Gastroesophageal sphincter (tissue), 4 donors: ENCODE data around the gene SLC22A12. TPM values are rescaled to one million over a fixed set of nuclear protein-coding genes. Genes with fewer than 3 reads are reported as not detected.

Experiments used
- ATAC-seq: fragments of 150-250 bp; one replicate; pipeline ENCODE4 v1.9.1; 2016; ENCODE audit warnings: mild to moderate bottlenecking, moderate library complexity
- H3K27ac ChIP-seq, 4 donors: fragments of 200-600 bp; sonication (generic) in 3 of 4; 1 replicate in 3 of 4; 2 replicates in 1 of 4; pipeline ENCODE4 v1.5.1; 2016 to 2019
- H3K27me3 ChIP-seq: fragments of 200-600 bp; sonication (generic); one replicate; pipeline ENCODE4 v1.5.1; 2019
- H3K36me3 ChIP-seq, 2 donors: fragments of 200-600 bp; sonication (generic); one replicate each; pipeline ENCODE4 v1.5.1; 2019; ENCODE audit warnings: control low read depth in 1 of 2
- H3K4me1 ChIP-seq, 3 donors: fragments of 200-600 bp; sonication (generic); 1 replicate in 2 of 3; 2 replicates in 1 of 3; pipeline ENCODE4 v1.5.1; 2016 to 2019; ENCODE audit warnings: control low read depth in 2 of 3
- H3K4me3 ChIP-seq, 2 donors: fragments of 200-600 bp; sonication (generic); one replicate each; pipeline ENCODE4 v1.5.1; 2019; ENCODE audit warnings: mild to moderate bottlenecking in 1 of 2, moderate library complexity in 1 of 2
- H3K9me3 ChIP-seq, 3 donors: fragments of 200-600 bp; sonication (generic); one replicate each; pipeline ENCODE4 v1.5.1; 2017 to 2019; ENCODE audit warnings: control low read depth in 2 of 3
- EP300 ChIP-seq: sonication (generic); formaldehyde crosslinking; IDR thresholded peaks from one replicate; pipeline ENCODE4 v1.6.1; 2017; ENCODE audit warnings: antibody characterized with exemption, mild to moderate bottlenecking
- POLR2A ChIP-seq, 2 donors: fragments of 450-650 bp; IDR thresholded peaks; one replicate each; pipeline ENCODE4 v1.6.1; 2017; ENCODE audit warnings: antibody characterized with exemption in 2 of 2, mild to moderate bottlenecking in 2 of 2, moderate library complexity in 1 of 2
- POLR2AphosphoS5 ChIP-seq: sonication (generic); formaldehyde crosslinking; IDR thresholded peaks from one replicate; pipeline ENCODE4 v1.6.1; 2017; ENCODE audit warnings: antibody characterized with exemption
- WGBS, 2 donors: methylation state at CpG; one replicate each; pipeline ENCODE4 v1.1.5; 2018; ENCODE audit warnings: low coverage in 1 of 2; 5-methylcytosine and 5-hydroxymethylcytosine counted together
- total RNA-seq, 4 donors: library from RNA; depleted of rRNA; stranded (reverse); fragments of >200 nt; gene quantifications; one replicate each; pipeline ENCODE4 v1.1.0, GENCODE V29; 2016
- TF ChIP-seq, protein P1 (sequence below), 4 experiments: fragments of 200-600 bp in 2 of 4; fragments of 450-650 bp in 2 of 4; sonication (generic) in 1 of 4; IDR thresholded peaks; one replicate each; pipeline ENCODE4 v1.5.1; 2017 to 2019; ENCODE audit warnings: antibody characterized with exemption in 4 of 4, mild to moderate bottlenecking in 2 of 4, moderate library complexity in 2 of 4

SLC22A12 gene
- not detected for total RNA-seq

- WGBS, 2 donors = 77% methylated on average over 8 of the region's 14 CpGs; no CpG with 5 or more reads in 1 of the 2 donors
- H3K4me3 ChIP-seq = no peak within 1 kb of the TSS
- H3K36me3 ChIP-seq = no peaks in the 10 kb centered on the region
- no peak within 1 kb of the TSS for H3K27ac ChIP-seq
- no peaks in the 10 kb centered on the region for H3K4me1 ChIP-seq
- ATAC-seq = no peak
- peaks cover 0 to 26% (median 0%) of the 10 kb centered on the region in 3 donors for H3K9me3 ChIP-seq
- H3K27me3 ChIP-seq = no peaks in the 10 kb centered on the region
- TF ChIP-seq, protein P1, sequence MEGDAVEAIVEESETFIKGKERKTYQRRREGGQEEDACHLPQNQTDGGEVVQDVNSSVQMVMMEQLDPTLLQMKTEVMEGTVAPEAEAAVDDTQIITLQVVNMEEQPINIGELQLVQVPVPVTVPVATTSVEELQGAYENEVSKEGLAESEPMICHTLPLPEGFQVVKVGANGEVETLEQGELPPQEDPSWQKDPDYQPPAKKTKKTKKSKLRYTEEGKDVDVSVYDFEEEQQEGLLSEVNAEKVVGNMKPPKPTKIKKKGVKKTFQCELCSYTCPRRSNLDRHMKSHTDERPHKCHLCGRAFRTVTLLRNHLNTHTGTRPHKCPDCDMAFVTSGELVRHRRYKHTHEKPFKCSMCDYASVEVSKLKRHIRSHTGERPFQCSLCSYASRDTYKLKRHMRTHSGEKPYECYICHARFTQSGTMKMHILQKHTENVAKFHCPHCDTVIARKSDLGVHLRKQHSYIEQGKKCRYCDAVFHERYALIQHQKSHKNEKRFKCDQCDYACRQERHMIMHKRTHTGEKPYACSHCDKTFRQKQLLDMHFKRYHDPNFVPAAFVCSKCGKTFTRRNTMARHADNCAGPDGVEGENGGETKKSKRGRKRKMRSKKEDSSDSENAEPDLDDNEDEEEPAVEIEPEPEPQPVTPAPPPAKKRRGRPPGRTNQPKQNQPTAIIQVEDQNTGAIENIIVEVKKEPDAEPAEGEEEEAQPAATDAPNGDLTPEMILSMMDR (IDR thresholded peaks at IDR 0.05) = no peak
- no peak for TF ChIP-seq POLR2AphosphoS5
Observed at GRCh38 chr11:64590763-64591221, at the start of gene SLC22A12. Gene SLC22A12 (plus strand): TSS chr11:64591220. CDS start chr11:64591557, 337 bp downstream.

- Histone ChIP-seq H3K27me3 (peaks cover 19% of the 10 kb centered on the region), H3K4me1 (peaks cover 0 to 8% (median 0%) of the 10 kb centered on the region in 3 donors), H3K9me3 (no peaks in the 10 kb centered on the region), H3K4me3 (no peak overlapping the region), H3K36me3 (no peaks in the 10 kb centered on the region), H3K27ac (no peak overlapping the region)
- no peak for ATAC-seq
- TF ChIP-seq, protein P1 (IDR thresholded peaks at IDR 0.05) = no peak
- TF ChIP-seq POLR2A (IDR thresholded peaks at IDR 0.05) = no peak
- no peak for TF ChIP-seq POLR2AphosphoS5
- no peak for TF ChIP-seq EP300
- WGBS, 2 donors = 75 to 87% methylated on average over 9 to 23 of the region's 35 CpGs
Observed at GRCh38 chr11:64542172-64543125, 48.6 kb upstream of the SLC22A12 start.

DNA sequence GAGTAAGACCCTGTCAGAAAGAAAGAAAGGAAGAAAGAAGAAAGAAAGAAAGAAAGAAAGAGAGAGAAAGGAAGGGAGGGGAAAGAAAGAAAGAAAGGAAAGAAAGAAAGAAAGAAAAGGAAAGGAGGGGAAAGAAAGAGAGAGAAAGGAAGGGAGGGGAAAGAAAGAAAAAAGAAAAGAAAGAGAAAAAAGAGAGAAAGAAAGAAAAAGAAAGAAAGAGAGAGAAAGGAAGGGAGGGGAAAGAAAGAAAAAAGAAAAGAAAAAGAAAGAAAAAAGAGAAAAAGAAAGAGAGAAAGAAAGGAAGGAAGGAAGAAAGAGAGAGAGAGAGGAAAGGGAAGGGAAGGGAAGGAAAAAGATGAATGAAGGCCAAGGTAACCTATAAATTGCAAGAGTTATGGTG, 47.2 kb upstream of the SLC22A12 start:
- TF ChIP-seq POLR2AphosphoS5 (no peak), EP300 (no peak), POLR2A (IDR thresholded peaks at IDR 0.05) (no peak)
- TF ChIP-seq, protein P1 (IDR thresholded peaks at IDR 0.05) = no peak
- Histone ChIP-seq H3K36me3 (no peaks in the 10 kb centered on the region), H3K27ac (no peak overlapping the region), H3K4me3 (no peak overlapping the region), H3K27me3 (peaks cover 19% of the 10 kb centered on the region), H3K4me1 (peaks cover 0 to 8% (median 0%) of the 10 kb centered on the region in 3 donors), H3K9me3 (no peaks in the 10 kb centered on the region)
- ATAC-seq = no peak

DNA sequence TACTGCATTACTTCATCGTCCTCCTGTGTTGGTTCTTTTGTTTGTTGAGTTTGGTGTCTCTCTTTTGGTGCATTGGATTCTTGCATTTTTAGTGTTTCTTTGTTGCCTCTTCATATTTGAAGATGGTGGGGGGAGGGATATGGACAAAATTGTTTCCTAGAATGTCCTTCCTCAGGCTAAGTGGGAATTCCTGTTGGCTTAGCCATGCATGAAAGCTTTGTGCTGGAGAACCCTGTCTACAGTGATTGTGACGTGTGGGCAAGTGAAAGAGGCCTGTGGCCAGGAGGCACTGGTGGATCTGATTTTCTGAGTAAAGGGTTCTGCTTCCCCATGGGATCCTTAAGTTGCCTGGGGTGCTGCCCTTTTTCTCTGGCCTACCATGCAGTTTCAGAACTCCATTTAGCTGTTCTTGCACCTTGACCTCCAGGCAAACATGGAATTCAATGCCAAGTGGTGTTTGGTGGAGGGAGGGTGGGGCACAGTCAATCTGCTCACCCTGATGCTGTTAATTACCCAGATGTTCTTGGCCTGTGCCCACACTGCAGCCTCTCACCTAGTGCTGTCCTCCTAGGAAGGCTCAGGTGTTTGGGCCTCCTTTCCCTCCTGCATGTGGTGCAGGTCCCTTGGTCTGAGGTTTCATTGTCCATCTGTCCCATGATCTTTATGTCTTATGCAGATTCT, 46.3 kb upstream of the SLC22A12 start:
- WGBS, 2 donors = 83 to 92% methylated on average over 1 of the region's 2 CpGs
- Histone ChIP-seq H3K27ac (no peak overlapping the region), H3K9me3 (no peaks in the 10 kb centered on the region), H3K36me3 (no peaks in the 10 kb centered on the region), H3K4me3 (no peak overlapping the region), H3K4me1 (peaks cover 0 to 2% (median 0%) of the 10 kb centered on the region in 3 donors), H3K27me3 (peaks cover 19% of the 10 kb centered on the region)
- ATAC-seq = no peak
- no peak for TF ChIP-seq POLR2AphosphoS5
- no peak for TF ChIP-seq EP300
- TF ChIP-seq, protein P1 (IDR thresholded peaks at IDR 0.05) = no peak
- TF ChIP-seq POLR2A (IDR thresholded peaks at IDR 0.05) = no peak
